Medulla oblongata (tissue), 1 donor: ENCODE results near the gene CYP26A1.

Experiments used
- DNase-seq: peaks from one replicate; pipeline ENCODE4 v3.0.0-alpha.2; 2015; ENCODE audit errors: extremely low spot score

CYP26A1 gene

DNA sequence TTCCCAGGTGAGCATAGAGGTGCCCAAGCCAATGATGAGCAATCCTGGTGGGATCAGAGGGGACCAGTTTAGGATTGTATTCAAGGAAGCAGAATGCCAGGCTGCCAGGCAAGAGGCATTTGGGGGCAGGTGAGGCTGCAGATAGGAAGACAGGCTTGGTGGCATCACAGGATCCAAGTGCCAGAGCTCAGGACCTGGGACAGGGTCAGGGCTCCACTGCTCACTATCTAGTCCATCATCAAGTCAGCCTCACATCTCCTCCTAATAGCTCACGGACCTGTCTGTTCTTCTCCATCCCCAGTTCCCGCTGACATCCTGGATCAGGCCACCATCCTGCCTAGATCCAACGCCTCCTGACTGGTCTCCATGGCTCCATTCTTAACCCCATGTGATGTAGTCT lies 47.6 kb downstream of the CYP26A1 start:
- no peak for DNase-seq

DNA sequence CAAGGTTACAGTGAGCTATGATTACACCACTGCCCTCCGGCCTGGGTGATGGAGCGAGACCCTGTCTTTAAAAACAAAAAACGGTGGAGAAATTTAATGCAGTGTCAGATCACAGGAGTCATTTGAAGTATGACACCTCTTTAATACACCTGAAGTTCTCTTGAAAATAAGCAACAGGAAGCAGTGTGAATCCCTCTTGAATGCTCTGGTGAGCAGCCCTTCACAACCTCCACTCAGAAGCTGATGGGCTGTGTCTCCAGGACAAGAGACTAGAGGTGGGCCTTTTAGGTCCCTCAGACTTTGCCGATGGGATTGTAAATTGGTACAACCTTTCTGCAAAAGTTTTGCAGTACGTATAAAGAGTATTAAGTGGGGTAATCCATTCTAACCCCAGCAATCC lies 50.1 kb downstream of the CYP26A1 start:
- DNase-seq, result no peak

DNA sequence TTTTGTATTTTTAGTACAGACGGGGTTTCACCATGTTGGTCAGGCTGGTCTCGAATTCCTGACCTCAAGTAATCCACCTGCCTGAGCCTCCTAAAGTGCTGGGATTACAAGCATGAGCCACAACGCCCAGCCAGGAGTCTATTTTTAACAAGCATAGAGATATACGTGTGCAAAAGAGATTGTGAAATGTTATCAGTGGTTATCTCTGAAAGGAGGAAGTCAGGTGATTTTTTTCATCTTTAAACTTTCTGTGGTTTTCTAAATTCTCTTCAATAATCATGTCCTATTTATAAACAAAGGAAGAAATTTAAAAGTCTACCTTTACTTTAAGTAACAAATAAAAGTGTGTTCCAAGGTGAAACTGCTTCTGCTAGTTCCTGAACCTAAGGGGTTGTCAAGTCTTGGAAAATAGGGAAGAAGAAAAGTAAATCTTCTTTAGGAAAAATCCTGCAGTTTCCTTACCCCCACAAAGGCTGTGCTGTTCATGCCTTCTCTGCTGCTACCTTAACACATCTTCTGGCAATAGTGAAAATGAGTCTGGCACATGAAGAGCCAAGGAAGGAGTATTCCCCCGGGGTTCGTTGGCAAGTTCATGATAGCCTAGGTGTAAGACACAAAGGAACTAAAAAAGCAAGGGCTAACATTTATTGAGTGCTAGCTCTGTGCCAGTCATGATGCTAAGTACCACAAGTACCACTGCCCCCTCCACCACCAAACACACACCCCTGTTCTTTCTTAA lies 51.1 kb downstream of the CYP26A1 start:
- DNase-seq, result no peak

DNA sequence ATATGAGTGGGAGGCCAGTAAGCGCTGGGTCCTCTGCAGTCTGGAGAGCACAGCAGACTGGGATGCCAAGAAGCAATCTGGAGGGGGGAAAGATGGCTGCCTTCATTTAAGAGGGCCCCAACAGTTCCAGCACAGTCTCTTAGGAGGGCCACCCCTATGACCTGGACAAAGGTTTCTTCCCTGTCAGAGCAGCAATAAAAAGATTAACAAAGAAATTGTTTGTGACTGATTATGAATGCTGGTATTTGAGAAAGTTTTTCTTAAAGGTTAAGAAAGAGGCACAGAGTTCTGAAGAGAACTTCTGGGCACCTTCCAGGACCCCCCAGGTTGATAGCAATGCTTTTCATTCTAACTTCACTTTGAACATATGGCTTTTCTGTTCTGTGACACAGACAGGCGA lies 52.3 kb downstream of the CYP26A1 start:
- DNase-seq, result no peak

DNA sequence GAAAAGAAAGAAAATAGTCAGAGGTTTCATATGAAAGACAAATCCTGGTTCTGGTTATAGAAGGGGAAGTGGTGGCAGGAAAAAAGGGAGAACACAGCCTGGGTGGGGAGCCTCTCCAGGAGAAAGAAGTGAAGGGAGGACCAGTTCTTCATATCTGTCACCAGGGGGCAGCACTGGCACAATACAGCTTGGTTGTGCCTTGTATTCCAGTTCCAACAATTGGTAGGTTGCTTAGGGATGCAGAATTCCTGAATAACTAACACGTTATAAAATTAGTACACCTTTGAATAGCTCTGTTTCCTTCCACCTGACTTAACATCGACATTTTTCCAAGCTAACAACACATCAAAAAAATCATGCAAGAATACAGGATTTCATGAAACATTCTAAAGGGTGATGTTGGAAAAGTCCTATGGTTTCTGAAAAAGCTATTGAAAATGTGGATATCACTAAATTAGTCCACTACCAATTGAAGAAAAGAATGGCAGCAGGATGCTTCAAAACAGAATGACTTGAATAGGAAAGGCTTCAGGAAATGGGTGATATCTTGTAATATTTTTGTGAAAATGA lies 52.9 kb downstream of the CYP26A1 start:
- DNase-seq, result no peak
